GM21515 (cell line): ENCODE measurements around the gene RARB.

Source experiments
- ATAC-seq: cut with Tn5 transposase; IDR thresholded peaks from one replicate; pipeline ENCODE4 v1.9.1; 2021; ENCODE audit not compliant: unreplicated experiment

The RARB gene

DNA sequence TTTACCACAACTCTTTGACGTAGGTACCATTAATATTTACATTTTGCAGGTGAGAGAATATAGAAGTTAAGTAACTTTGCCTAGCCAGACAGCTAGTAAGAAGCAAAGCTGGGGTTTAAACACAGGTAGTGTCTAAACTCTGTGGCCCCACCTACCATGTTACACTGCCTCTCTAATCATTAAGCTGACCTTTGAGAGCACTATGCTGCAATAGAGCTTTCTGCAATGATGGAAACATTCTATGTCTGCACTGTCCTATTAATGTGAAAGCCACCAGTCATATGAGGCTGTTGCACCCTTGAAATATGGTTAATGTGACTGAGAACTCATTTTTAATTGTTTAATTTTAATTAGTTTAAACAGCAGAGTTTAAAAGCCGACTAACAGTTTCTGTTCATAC, 6.3 kb upstream of the RARB start:
- no peak for ATAC-seq

GRCh38 chr3:25423780-25424588, 4.1 kb upstream of the RARB start:
- no peak for ATAC-seq

DNA sequence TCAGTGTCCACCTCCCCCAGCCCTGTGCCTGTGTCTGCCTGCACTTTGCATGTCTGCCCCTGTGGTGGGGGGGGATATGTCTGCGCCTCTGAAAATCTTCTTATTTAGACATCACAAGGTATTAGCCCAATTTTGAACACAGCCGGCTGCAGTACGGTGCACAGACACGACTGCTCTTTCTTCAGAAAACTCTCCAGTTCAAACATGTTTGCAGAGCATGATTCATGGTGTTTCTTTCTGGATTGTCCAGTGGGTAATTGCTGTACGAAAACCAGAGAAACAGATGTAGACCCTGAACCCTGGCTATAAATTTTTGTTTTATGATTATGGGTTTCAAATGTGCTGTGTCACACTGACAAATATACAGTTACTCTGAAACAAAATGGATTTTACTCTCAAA, 3.4 kb upstream of the RARB start:
- ATAC-seq, result no peak

DNA sequence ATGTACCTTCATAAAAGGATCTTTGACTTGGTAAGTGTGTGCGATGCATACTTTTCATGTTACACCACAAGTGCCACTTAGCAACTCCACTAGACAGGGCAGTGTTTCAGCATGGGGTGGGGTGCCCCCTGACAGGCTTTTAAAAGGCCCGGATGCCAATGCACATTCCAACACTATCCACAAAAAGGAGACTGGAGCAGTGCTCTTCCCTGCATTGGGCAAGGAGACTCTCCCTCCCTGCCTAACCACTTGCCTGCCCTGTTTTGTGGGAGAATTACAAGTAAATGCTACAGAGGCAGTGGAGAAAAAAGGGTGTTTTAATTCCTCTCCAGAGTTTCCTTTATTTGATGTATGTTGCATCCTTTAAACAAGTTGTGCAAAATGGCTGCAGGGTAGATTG, 1.7 kb upstream of the RARB start:
- ATAC-seq, result no peak

- ATAC-seq, result no peak
These were observed 908 bp upstream of the RARB start for GRCh38 chr3:25427155-25427554.

GRCh38 chr3:25427563-25427941, 511 bp upstream of the RARB start:
- no peak for ATAC-seq

GRCh38 chr3:25428789-25429335, 799 bp downstream of the RARB start:
- no peak for ATAC-seq

GRCh38 chr3:25429361-25430286, 1.6 kb downstream of the RARB start:
- ATAC-seq, result no peak

DNA sequence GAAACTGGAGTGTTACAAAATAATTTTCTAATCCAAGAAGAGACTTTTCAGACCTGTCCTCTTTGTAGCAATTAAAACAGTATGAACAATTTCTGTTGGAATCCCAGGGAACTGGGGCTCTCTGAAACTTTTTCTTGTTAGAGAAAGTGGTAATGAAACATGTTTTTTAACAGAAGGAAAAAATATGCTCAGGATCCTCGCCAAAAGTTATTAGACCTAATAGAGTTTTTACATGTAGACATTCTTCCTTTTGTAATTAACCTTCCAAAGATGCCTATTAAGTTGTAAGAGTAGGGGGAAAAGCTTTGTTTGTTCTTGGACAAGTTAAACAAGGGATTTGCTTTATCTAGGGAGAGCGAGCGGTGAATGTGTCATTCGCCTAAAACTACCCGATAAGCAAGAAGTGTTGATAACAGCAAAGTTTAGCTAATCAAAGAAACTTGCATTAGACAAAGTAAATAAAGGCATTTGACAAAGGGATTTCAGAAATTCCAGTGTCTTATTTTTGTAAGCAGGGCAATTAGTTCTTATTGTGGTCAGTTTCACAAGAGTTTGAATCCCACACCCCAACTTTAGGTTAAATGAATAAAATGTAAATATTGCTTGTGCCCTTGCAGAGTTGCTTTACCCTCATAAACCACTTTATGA, 2.3 kb downstream of the RARB start:
- no peak for ATAC-seq

GRCh38 chr3:25430935-25431770, 3.1 kb downstream of the RARB start:
- no peak for ATAC-seq

DNA sequence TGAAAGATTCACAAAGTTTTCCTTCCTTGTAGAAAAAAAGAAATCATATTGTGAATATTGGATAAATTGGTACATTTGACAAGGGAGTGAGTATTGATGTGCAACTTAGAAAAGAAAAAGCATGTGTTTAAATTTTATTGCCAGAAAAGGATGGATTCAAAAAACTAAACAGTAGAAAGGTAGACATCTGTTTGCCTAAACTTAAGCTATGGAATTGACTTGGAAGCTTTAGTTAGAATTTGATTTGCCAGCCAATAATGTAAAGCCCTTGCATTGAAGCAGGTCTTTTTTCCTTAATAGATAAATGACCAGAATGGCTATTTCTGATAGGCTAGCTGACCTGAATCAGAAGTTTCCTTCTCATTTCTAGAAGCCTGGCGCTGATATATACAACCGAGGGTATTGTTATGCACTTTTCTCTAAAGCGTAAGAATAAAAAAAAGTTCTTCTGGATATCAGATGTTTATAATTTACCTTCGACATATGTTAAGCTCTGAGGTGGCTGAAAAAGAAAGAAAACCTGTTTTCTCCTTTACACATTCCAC, 4.2 kb downstream of the RARB start:
- ATAC-seq, result no peak

DNA sequence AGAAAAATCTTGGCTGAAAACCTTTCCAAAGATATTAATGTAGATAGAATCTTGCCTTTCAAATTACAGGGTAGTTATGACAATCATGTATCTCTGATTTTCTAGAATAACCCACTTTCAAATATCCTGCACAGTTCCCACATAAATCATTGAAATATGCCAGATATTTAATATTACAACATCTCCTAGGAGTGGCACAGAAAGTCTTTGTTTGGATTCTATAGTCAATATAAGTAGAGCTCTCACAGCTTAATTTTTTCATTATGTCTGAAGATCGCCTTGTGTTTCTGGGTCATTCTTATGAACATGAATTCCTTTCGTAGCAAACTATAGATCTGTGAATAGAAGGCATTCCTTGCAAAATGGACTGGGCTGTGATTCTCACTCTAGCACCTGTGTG, 5.0 kb downstream of the RARB start:
- ATAC-seq, result no peak

- ATAC-seq, result no peak
These were observed 5.8 kb downstream of the RARB start for GRCh38 chr3:25433868-25434267.

DNA sequence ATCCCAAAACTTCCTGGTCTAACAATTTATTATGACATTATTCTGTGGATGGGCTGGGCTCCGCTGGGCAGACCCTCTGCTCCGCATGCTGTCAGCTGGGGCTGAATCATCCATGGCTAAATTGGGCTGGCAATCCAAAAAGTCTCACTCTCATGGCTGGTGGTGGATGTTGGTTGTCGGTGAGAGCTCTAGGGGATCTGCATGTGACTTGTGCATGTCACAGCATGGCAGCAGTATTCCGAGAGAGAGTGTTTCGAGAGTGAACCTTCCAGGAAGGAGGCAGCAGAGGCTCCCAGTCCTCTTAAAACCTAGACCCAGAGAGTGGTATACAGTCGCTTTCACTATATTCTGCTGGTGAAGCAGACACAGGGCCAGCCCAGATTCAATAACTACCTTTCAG, 9.9 kb downstream of the RARB start:
- no peak for ATAC-seq

GRCh38 chr3:25438791-25439555, 10.9 kb downstream of the RARB start:
- ATAC-seq, result no peak

DNA sequence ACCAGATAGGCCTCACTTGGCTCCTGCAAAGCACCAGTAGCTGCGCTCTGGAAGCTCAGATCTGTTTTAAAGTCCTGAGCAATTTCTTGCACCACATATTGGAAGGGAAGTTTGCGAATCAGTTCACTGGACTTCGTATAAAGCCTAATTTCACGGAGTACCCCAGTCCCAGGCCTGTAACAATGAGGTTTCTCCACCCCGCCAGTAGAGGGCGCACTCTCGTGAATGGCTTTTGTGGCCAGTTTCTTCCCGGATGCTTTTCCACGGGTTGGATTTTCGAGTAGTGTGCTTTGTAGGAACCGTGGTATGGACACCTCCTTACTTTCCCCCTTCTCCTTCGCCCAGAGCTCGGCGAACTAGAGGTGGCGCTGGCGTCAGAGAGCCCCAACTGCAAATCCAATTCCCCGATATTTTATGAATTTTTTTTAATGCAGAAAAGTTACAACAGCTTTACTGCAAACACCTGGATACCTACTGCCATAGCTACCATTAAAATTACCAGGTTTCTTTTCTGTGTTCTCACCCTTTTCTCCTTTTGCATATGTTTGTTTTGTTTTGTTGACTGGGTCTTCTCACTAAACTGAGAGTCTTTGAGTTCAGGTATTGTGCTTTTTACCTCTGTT, 13.3 kb downstream of the RARB start:
- no peak for ATAC-seq

- no peak for ATAC-seq
These were observed 14.4 kb downstream of the RARB start for GRCh38 chr3:25442486-25442885.

DNA sequence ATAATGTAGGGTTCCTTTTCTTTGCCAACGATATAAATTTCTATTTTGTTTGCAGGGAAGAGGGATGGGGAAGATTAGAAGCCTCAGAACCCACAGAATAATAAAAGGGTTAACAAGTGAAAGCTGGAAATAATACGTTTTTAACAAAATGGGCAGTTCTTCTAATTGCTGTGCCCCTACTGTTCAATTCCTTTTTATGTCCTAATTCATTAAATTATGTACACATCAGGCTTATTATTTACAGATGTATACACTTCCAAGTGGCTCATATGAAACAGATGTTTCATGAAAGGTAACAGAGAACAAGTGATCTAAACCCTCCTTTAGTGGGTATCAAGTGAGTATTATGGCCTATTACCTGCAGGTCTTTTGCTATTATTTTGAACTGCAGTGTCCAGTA, 16.2 kb downstream of the RARB start:
- no peak for ATAC-seq

GRCh38 chr3:25445731-25446130, 17.7 kb downstream of the RARB start:
- ATAC-seq, result no peak
